ENCODE results near the gene PTPRM. TPM values are rescaled to one million over a fixed set of nuclear protein-coding genes. Genes with fewer than 3 reads are reported as not detected.

The PTPRM gene
- total RNA-seq, 1 experiment from 2014 or later, result 45.6 TPM

- Histone ChIP-seq H3K27me3 (ENCODE audit: low read length) (no peaks in the 10 kb centered on the region), H3K4me2 (ENCODE audit: low read length) (no peak overlapping the region), H3K4me1 (ENCODE audit: insufficient read depth, low read length) (peaks cover 15% of the 10 kb centered on the region), H2AFZ (ENCODE audit: low read length) (no peak overlapping the region), H3K36me3 (ENCODE audit: low read depth, low read length) (no peaks in the 10 kb centered on the region), H4K20me1 (ENCODE audit: low read length) (no peaks in the 10 kb centered on the region), H3K27ac (ENCODE audit: low read length) (no peak overlapping the region), H3F3A (ENCODE audit: low read length, unreplicated experiment) (no peaks in the 10 kb centered on the region), H3K79me2 (ENCODE audit: low read length) (peaks cover 5% of the 10 kb centered on the region; the same call in 1 of the 2 replicates), H3K9me2 (replicated peaks; ENCODE audit: low read length) (no peaks in the 10 kb centered on the region), H3K9me3 (ENCODE audit: low read length) (no peaks in the 10 kb centered on the region), H3K4me3 (ENCODE audit: low read length) (no peak overlapping the region), H3K9ac (ENCODE audit: low read length) (no peak overlapping the region)
- BruUV-seq (replicated peaks), result no TSS peak
- ATAC-seq (no peak), DNase-seq (no peak)
- intact Hi-C loops (cut with micrococcal nuclease), result loop anchor here (5.0 to 10.0 kb wide), 2 partner anchors 191 to 484 kb away; partner anchors contain the start of gene PTPRM
- CTCF ChIA-PET, result no interaction called here
- POLR2A ChIA-PET (ENCODE audit: unreplicated experiment), result no interaction called here
- TF ChIP-seq CTCF (conservative IDR thresholded peaks at IDR 0.05; ENCODE audit: low read depth, low read length) (no peak), EZH2phosphoT487 (IDR thresholded peaks at IDR 0.05; ENCODE audit: borderline replicate concordance, low read length) (no peak), EZH2 (IDR thresholded peaks at IDR 0.05; ENCODE audit: low read length, unreplicated experiment) (no peak)
Observed at GRCh38 chr18:7758764-7759163, 191.6 kb downstream of the PTPRM start.

DNA sequence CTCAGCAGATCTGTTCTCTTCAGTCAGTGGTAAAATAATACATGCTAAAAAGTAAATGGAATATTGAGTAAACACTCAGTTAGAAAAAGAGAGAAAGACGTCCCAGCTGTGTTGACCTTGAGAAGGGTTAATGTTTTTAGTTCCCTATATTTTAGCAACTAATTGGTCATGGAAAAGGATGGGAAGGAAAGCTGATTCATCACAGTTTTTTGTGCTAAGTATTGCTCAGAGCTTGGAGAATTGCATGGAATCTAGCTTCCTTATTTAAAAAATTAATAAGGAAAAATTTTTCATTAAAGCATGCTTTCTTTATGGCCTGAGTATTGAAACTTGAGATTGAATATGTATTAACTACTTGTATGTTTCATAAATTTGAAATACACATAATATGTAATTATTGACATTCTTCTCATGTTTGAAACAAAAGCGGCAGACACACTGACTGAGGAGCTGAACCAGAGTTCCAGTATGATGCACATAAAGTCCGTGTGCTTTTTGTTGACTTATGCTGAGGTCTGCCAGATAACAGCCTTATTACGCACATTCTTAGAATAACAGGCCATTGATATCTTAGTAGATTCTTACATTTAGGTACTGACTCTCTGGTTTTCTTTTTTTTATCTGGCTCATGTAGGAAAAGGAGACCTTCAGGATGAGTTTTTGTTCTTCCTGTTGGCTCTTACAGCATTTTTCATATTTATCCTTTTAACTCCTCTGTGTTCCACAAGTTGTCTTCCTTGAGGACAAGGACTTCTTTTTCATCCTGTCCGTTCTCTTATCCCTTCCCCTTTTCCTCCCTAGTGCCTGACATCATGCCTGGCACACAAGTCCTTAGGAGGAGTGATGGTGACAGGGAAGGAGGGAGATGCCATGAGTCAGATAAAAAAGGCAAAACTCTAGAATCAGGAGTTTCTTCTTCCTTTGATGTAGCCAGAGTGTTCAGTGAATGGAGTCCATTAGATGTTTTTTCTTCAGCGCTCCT, 194.1 kb downstream of the PTPRM start:
- no peak overlapping the region for H3K27ac ChIP-seq (ENCODE audit: low read length)
- DNase-seq, result no peak
- CTCF ChIA-PET, result no interaction called here
- H3K4me3 ChIP-seq (ENCODE audit: low read length), result no peak overlapping the region
- no peaks in the 10 kb centered on the region for H3K9me2 ChIP-seq (replicated peaks; ENCODE audit: low read length)
- TF ChIP-seq EZH2phosphoT487 (IDR thresholded peaks at IDR 0.05; ENCODE audit: borderline replicate concordance, low read length) (no peak), CTCF (conservative IDR thresholded peaks at IDR 0.05; ENCODE audit: low read depth, low read length) (no peak), EZH2 (IDR thresholded peaks at IDR 0.05; ENCODE audit: low read length, unreplicated experiment) (no peak)
- no peaks in the 10 kb centered on the region for H4K20me1 ChIP-seq (ENCODE audit: low read length)
- no peak for ATAC-seq
- no peak overlapping the region for H3K4me2 ChIP-seq (ENCODE audit: low read length)
- H3K79me2 ChIP-seq (ENCODE audit: low read length), result peaks cover 5% of the 10 kb centered on the region; the same call in 1 of the 2 replicates
- H3F3A ChIP-seq (ENCODE audit: low read length, unreplicated experiment), result no peaks in the 10 kb centered on the region
- no TSS peak for BruUV-seq (replicated peaks)
- no peaks in the 10 kb centered on the region for H3K27me3 ChIP-seq (ENCODE audit: low read length)
- H3K36me3 ChIP-seq (ENCODE audit: low read depth, low read length), result no peaks in the 10 kb centered on the region
- POLR2A ChIA-PET (ENCODE audit: unreplicated experiment), result interaction anchor here (0.6 kb wide), 1 partner anchor 1650 kb away, joined by 8 read pairs; no protein-coding TSS in a partner anchor
- no peaks in the 10 kb centered on the region for H3K9me3 ChIP-seq (ENCODE audit: low read length)
- H3K9ac ChIP-seq (ENCODE audit: low read length), result no peak overlapping the region
- no peak overlapping the region for H2AFZ ChIP-seq (ENCODE audit: low read length)
- intact Hi-C loops (cut with micrococcal nuclease), result no loop called here
- H3K4me1 ChIP-seq (ENCODE audit: insufficient read depth, low read length), result peaks cover 11% of the 10 kb centered on the region

GRCh38 chr18:7764405-7764804, 197.3 kb downstream of the PTPRM start:
- Histone ChIP-seq H2AFZ (ENCODE audit: low read length) (no peak overlapping the region), H3K9me2 (replicated peaks; ENCODE audit: low read length) (no peaks in the 10 kb centered on the region), H3K27me3 (ENCODE audit: low read length) (no peaks in the 10 kb centered on the region), H3K9me3 (ENCODE audit: low read length) (no peaks in the 10 kb centered on the region), H3K9ac (ENCODE audit: low read length) (no peak overlapping the region), H3K79me2 (ENCODE audit: low read length) (no peaks in the 10 kb centered on the region), H3K4me1 (ENCODE audit: insufficient read depth, low read length) (0 out of 2 replicates have a peak, but pooled peaks cover 4% of the 10 kb centered on the region), H3K4me3 (ENCODE audit: low read length) (no peak overlapping the region), H3K27ac (ENCODE audit: low read length) (no peak overlapping the region), H4K20me1 (ENCODE audit: low read length) (no peaks in the 10 kb centered on the region), H3K4me2 (ENCODE audit: low read length) (no peak overlapping the region), H3F3A (ENCODE audit: low read length, unreplicated experiment) (no peaks in the 10 kb centered on the region), H3K36me3 (ENCODE audit: low read depth, low read length) (no peaks in the 10 kb centered on the region)
- CTCF ChIA-PET, result no interaction called here
- no peak for ATAC-seq
- POLR2A ChIA-PET (ENCODE audit: unreplicated experiment), result no interaction called here
- no TSS peak for BruUV-seq (replicated peaks)
- DNase-seq, result no peak
- intact Hi-C loops (cut with micrococcal nuclease), result no loop called here
- no peak for TF ChIP-seq EZH2 (IDR thresholded peaks at IDR 0.05; ENCODE audit: low read length, unreplicated experiment)
- TF ChIP-seq CTCF (conservative IDR thresholded peaks at IDR 0.05; ENCODE audit: low read depth, low read length), result no peak
- no peak for TF ChIP-seq EZH2phosphoT487 (IDR thresholded peaks at IDR 0.05; ENCODE audit: borderline replicate concordance, low read length)
